Measurements from ENCODE around the gene PRSS57.

GRCh38 chr19:686589-687297 lies 8.5 kb downstream of the PRSS57 start:
- TF ChIP-seq CTCF (IDR thresholded peaks at IDR 0.05): no peak
- TF ChIP-seq POLR2A (IDR thresholded peaks at IDR 0.05): no peak
